MM.1S (cell line): ENCODE results near the gene CHMP6.

Experiments used
- DNase-seq: peaks from one replicate; pipeline ENCODE4 v3.0.0-alpha.2; 2015
- H2AFZ ChIP-seq: fragments of 300-600 bp; sonication (generic); 2 replicates; pipeline ENCODE4 v1.6.0; 2016; ENCODE audit warnings: antibody characterized with exemption, low read length
- H3F3A ChIP-seq: fragments of 300-600 bp; sonication (generic); 2 replicates; pipeline ENCODE4 v1.6.1; 2016; ENCODE audit warnings: mild to moderate bottlenecking, antibody characterized with exemption, low read length, moderate library complexity, mixed read lengths; ENCODE audit not compliant: insufficient read depth
- H3K27ac ChIP-seq: fragments of 300-600 bp; sonication (generic); 2 replicates; pipeline ENCODE4 v1.5.1; 2016; ENCODE audit warnings: mild to moderate bottlenecking, low read length
- H3K27me3 ChIP-seq: fragments of 300-600 bp; sonication (generic); replicated peaks from 2 replicates; pipeline ENCODE4 v1.6.0; 2016; ENCODE audit warnings: low read length; ENCODE audit not compliant: insufficient read depth
- H3K36me3 ChIP-seq: fragments of 300-600 bp; sonication (generic); replicated peaks from 2 replicates; pipeline ENCODE4 v1.6.1; 2016; ENCODE audit warnings: mild to moderate bottlenecking, low read length, mixed read lengths; ENCODE audit not compliant: insufficient read depth
- H3K4me1 ChIP-seq: fragments of 300-600 bp; sonication (generic); 2 replicates; pipeline ENCODE4 v1.6.1; 2016; ENCODE audit warnings: low read length, mixed read lengths
- H3K4me2 ChIP-seq: fragments of 300-600 bp; sonication (generic); 2 replicates; pipeline ENCODE4 v1.6.0; 2016; ENCODE audit warnings: low read depth, low read length
- H3K4me3 ChIP-seq: fragments of 300-600 bp; sonication (generic); 2 replicates; pipeline ENCODE4 v1.5.1; 2016; ENCODE audit warnings: low read length, mixed read lengths
- H3K79me2 ChIP-seq: fragments of 300-600 bp; sonication (generic); 2 replicates; pipeline ENCODE4 v1.6.1; 2016; ENCODE audit warnings: mixed run types, low read length, mixed read lengths
- H3K9ac ChIP-seq: fragments of 300-600 bp; sonication (generic); 2 replicates; pipeline ENCODE4 v1.6.1; 2016; ENCODE audit warnings: low read length, mixed read lengths
- H3K9me2 ChIP-seq: fragments of 300-600 bp; sonication (generic); replicated peaks from 2 replicates; pipeline ENCODE4 v1.6.1; 2016; ENCODE audit warnings: mild to moderate bottlenecking, low read length, mixed read lengths; ENCODE audit not compliant: insufficient read depth
- H3K9me3 ChIP-seq: fragments of 300-600 bp; sonication (generic); replicated peaks from 2 replicates; pipeline ENCODE4 v1.6.1; 2016; ENCODE audit warnings: mild to moderate bottlenecking, low read length, mixed read lengths; ENCODE audit not compliant: insufficient read depth
- H4K20me1 ChIP-seq: fragments of 300-600 bp; sonication (generic); 2 replicates; pipeline ENCODE4 v1.6.1; 2016; ENCODE audit warnings: mild to moderate bottlenecking, low read length, moderate library complexity, mixed read lengths; ENCODE audit not compliant: insufficient read depth
- CTCF ChIP-seq: fragments of 300-600 bp; sonication (generic); IDR thresholded peaks from 2 replicates; pipeline ENCODE4 v1.5.1; 2016; ENCODE audit warnings: antibody characterized with exemption, low read length, mixed read lengths
- EZH2 ChIP-seq: fragments of 300-600 bp; sonication (generic); optimal IDR thresholded peaks from 2 replicates; pipeline ENCODE3; 2017; ENCODE audit warnings: low read depth, mild to moderate bottlenecking, antibody characterized with exemption, low read length, mixed read lengths
- EZH2phosphoT487 ChIP-seq: fragments of 300-600 bp; sonication (generic); IDR thresholded peaks from 2 replicates; pipeline ENCODE4 v1.6.1; 2018; ENCODE audit warnings: antibody characterized with exemption, low read length

Gene CHMP6

GRCh38 chr17:80947200-80947940, 44.3 kb upstream of the CHMP6 start:
- no peaks in the 10 kb centered on the region for H4K20me1 ChIP-seq
- no peak overlapping the region for H2AFZ ChIP-seq
- no peak overlapping the region for H3K4me2 ChIP-seq
- H3K27me3 ChIP-seq: no peaks in the 10 kb centered on the region
- H3K4me3 ChIP-seq: no peak overlapping the region
- TF ChIP-seq EZH2phosphoT487: no peak
- TF ChIP-seq EZH2: no peak
- TF ChIP-seq CTCF: no peak
- H3K9me2 ChIP-seq: no peaks in the 10 kb centered on the region
- no peaks in the 10 kb centered on the region for H3K9me3 ChIP-seq
- no peaks in the 10 kb centered on the region for H3K4me1 ChIP-seq
- no peaks in the 10 kb centered on the region for H3K79me2 ChIP-seq
- H3K27ac ChIP-seq: no peak overlapping the region
- H3F3A ChIP-seq: no peaks in the 10 kb centered on the region
- no peak for DNase-seq
- no peak overlapping the region for H3K9ac ChIP-seq
- no peaks in the 10 kb centered on the region for H3K36me3 ChIP-seq

- no peaks in the 10 kb centered on the region for H3F3A ChIP-seq
- no peaks in the 10 kb centered on the region for H4K20me1 ChIP-seq
- TF ChIP-seq CTCF (no peak), EZH2 (no peak), EZH2phosphoT487 (no peak)
- H3K36me3 ChIP-seq: no peaks in the 10 kb centered on the region
- no peak overlapping the region for H3K4me3 ChIP-seq
- no peaks in the 10 kb centered on the region for H3K27me3 ChIP-seq
- no peak overlapping the region for H3K9ac ChIP-seq
- no peaks in the 10 kb centered on the region for H3K9me3 ChIP-seq
- H3K27ac ChIP-seq: no peak overlapping the region
- H3K4me2 ChIP-seq: no peak overlapping the region
- H2AFZ ChIP-seq: no peak overlapping the region
- no peak for DNase-seq
- no peaks in the 10 kb centered on the region for H3K9me2 ChIP-seq
- H3K79me2 ChIP-seq: no peaks in the 10 kb centered on the region
- H3K4me1 ChIP-seq: no peaks in the 10 kb centered on the region
Measured at GRCh38 chr17:80948019-80948975, 43.3 kb upstream of the CHMP6 start.

GRCh38 chr17:80948976-80949450, 42.6 kb upstream of the CHMP6 start:
- no peaks in the 10 kb centered on the region for H3K79me2 ChIP-seq
- no peak overlapping the region for H3K27ac ChIP-seq
- H3K9ac ChIP-seq: no peak overlapping the region
- H3K27me3 ChIP-seq: no peaks in the 10 kb centered on the region
- no peak for DNase-seq
- H3K4me2 ChIP-seq: no peak overlapping the region
- H3K9me2 ChIP-seq: no peaks in the 10 kb centered on the region
- H3K4me1 ChIP-seq: no peaks in the 10 kb centered on the region
- H2AFZ ChIP-seq: no peak overlapping the region
- H3K4me3 ChIP-seq: no peak overlapping the region
- H3K9me3 ChIP-seq: no peaks in the 10 kb centered on the region
- TF ChIP-seq CTCF (no peak), EZH2 (no peak), EZH2phosphoT487 (no peak)
- no peaks in the 10 kb centered on the region for H3F3A ChIP-seq
- H3K36me3 ChIP-seq: no peaks in the 10 kb centered on the region
- no peaks in the 10 kb centered on the region for H4K20me1 ChIP-seq
